ENCODE results near the gene ZIC2.

DNA sequence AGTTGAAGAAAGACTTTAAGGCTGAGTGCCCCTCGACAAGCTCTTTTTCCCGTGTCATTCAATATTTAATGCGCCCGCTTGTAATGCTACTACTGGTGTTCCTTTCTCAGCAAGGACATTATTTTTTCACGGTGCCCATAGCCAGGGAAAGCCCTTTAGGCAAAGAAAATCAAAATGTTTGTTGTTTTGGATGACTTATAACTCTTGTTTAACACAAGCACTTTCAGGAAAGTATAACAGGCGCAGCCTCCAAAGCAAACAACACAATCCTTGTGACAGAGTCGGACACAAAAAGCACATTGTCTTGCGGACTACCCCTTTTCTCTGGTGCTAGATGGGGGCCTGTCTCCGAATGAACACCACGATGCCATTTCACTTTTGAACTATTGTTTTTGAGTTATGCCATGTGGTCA, 22.5 kb upstream of the ZIC2 start:
- TF ChIP-seq, protein P1, sequence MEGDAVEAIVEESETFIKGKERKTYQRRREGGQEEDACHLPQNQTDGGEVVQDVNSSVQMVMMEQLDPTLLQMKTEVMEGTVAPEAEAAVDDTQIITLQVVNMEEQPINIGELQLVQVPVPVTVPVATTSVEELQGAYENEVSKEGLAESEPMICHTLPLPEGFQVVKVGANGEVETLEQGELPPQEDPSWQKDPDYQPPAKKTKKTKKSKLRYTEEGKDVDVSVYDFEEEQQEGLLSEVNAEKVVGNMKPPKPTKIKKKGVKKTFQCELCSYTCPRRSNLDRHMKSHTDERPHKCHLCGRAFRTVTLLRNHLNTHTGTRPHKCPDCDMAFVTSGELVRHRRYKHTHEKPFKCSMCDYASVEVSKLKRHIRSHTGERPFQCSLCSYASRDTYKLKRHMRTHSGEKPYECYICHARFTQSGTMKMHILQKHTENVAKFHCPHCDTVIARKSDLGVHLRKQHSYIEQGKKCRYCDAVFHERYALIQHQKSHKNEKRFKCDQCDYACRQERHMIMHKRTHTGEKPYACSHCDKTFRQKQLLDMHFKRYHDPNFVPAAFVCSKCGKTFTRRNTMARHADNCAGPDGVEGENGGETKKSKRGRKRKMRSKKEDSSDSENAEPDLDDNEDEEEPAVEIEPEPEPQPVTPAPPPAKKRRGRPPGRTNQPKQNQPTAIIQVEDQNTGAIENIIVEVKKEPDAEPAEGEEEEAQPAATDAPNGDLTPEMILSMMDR (IDR thresholded peaks at IDR 0.05; ENCODE audit: low read depth, low read length), result no peak
- no peak for TF ChIP-seq EZH2phosphoT487 (IDR thresholded peaks at IDR 0.05; ENCODE audit: low read depth)

Measured in OCI-LY3 (cell line).